ENCODE measurements around the gene LRCH2. TPM values are rescaled to one million over a fixed set of nuclear protein-coding genes. Genes with fewer than 3 reads are reported as not detected.

Gene LRCH2
- total RNA-seq: not detected
- polyA plus RNA-seq: not detected

GRCh38 chrX:115233497-115234455 lies at the start of gene LRCH2:
Gene LRCH2, minus strand, starts transcription at chrX:115234096. Its CDS starts 55 bp downstream, at chrX:115234041.
- H3K9me3 Mint-ChIP-seq: peaks cover 0 to 1% (median 0%) of the 10 kb centered on the region in 7 donors
- Histone ChIP-seq H3K27ac (ENCODE audit: insufficient read depth, low read length, poor library complexity, severe bottlenecking) (no peak within 1 kb of the TSS), H3K9me3 (ENCODE audit: control insufficient read depth in 2 of 2, low read length in 2 of 2) (no peaks in the 10 kb centered on the region), H3K4me3 (ENCODE audit: low read depth, low read length) (no peak within 1 kb of the TSS), H3K27me3 (ENCODE audit: control insufficient read depth, insufficient read depth, low read length) (no peaks in the 10 kb centered on the region), H3K4me1 (ENCODE audit: control insufficient read depth, insufficient read depth, low read length, poor library complexity, severe bottlenecking) (no peaks in the 10 kb centered on the region), H3K36me3 (ENCODE audit: control insufficient read depth, insufficient read depth, low read length) (no peaks in the 10 kb centered on the region)
- no peaks in the 10 kb centered on the region for H3K27me3 Mint-ChIP-seq
- no peak for DNase-seq
- ATAC-seq (ENCODE audit: low read depth in 2 of 2): no peak
- no peaks in the 10 kb centered on the region for H3K4me1 Mint-ChIP-seq
- no peak within 1 kb of the TSS for H3K27ac Mint-ChIP-seq
- no peaks in the 10 kb centered on the region for H3K36me3 Mint-ChIP-seq
- H3K4me3 Mint-ChIP-seq: no peak within 1 kb of the TSS

- no peaks in the 10 kb centered on the region for H3K4me1 Mint-ChIP-seq
- no peaks in the 10 kb centered on the region for H3K27me3 Mint-ChIP-seq
- H3K9me3 Mint-ChIP-seq: peaks cover 0 to 4% (median 0%) of the 10 kb centered on the region in 7 donors
- no peak for ATAC-seq (ENCODE audit: low read depth in 2 of 2)
- H3K4me3 Mint-ChIP-seq: no peak overlapping the region
- no peaks in the 10 kb centered on the region for H3K36me3 Mint-ChIP-seq
- no peaks in the 10 kb centered on the region for H3K27me3 ChIP-seq (ENCODE audit: control insufficient read depth, insufficient read depth, low read length)
- no peaks in the 10 kb centered on the region for H3K4me1 ChIP-seq (ENCODE audit: control insufficient read depth, insufficient read depth, low read length, poor library complexity, severe bottlenecking)
- H3K4me3 ChIP-seq (ENCODE audit: low read depth, low read length): no peak overlapping the region
- no peak overlapping the region for H3K27ac Mint-ChIP-seq
- no peak for DNase-seq
- no peaks in the 10 kb centered on the region for H3K9me3 ChIP-seq (ENCODE audit: control insufficient read depth in 2 of 2, low read length in 2 of 2)
- no peaks in the 10 kb centered on the region for H3K36me3 ChIP-seq (ENCODE audit: control insufficient read depth, insufficient read depth, low read length)
- no peak overlapping the region for H3K27ac ChIP-seq (ENCODE audit: insufficient read depth, low read length, poor library complexity, severe bottlenecking)
These were observed 35.3 kb upstream of the LRCH2 start for GRCh38 chrX:115269051-115269683.

GRCh38 chrX:115268421-115268820 lies 34.5 kb upstream of the LRCH2 start:
- Mint-ChIP-seq H3K27me3 (no peaks in the 10 kb centered on the region), H3K4me1 (no peaks in the 10 kb centered on the region), H3K36me3 (no peaks in the 10 kb centered on the region), H3K4me3 (no peak overlapping the region), H3K9me3 (peaks cover 0 to 4% (median 0%) of the 10 kb centered on the region in 7 donors), H3K27ac (no peak overlapping the region)
- ATAC-seq (ENCODE audit: low read depth in 2 of 2) (no peak), DNase-seq (peak in 1 of 3 donors; percentile 1)
- no peaks in the 10 kb centered on the region for H3K36me3 ChIP-seq (ENCODE audit: control insufficient read depth, insufficient read depth, low read length)
- H3K4me3 ChIP-seq (ENCODE audit: low read depth, low read length): no peak overlapping the region
- H3K9me3 ChIP-seq (ENCODE audit: control insufficient read depth in 2 of 2, low read length in 2 of 2): no peaks in the 10 kb centered on the region
- no peaks in the 10 kb centered on the region for H3K27me3 ChIP-seq (ENCODE audit: control insufficient read depth, insufficient read depth, low read length)
- no peaks in the 10 kb centered on the region for H3K4me1 ChIP-seq (ENCODE audit: control insufficient read depth, insufficient read depth, low read length, poor library complexity, severe bottlenecking)
- no peak overlapping the region for H3K27ac ChIP-seq (ENCODE audit: insufficient read depth, low read length, poor library complexity, severe bottlenecking)

DNA sequence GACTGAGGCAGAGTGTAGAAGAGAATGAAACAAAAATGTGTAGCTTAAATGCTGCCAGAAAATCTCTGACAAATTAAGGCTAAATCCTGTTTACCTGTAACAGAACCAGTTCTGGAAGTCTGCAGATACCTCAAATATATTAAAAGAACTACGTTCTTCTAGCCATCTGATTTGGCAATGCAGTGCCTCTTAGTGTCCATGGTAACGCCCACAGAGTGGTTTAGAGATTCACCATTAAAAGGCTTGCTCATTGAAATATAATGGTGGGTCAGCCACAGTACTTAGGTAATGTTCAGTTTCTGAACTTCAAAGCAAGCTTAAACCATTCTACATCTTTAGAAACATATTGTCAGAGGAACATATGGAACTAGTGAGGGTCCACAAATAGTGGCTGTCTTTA lies 32.4 kb upstream of the LRCH2 start:
- DNase-seq (no peak), ATAC-seq (ENCODE audit: low read depth in 2 of 2) (no peak)
- Mint-ChIP-seq H3K4me1 (no peaks in the 10 kb centered on the region), H3K4me3 (no peak overlapping the region), H3K27me3 (no peaks in the 10 kb centered on the region), H3K27ac (no peak overlapping the region), H3K9me3 (peaks cover 0 to 4% (median under 1%) of the 10 kb centered on the region in 7 donors), H3K36me3 (no peaks in the 10 kb centered on the region)
- no peak overlapping the region for H3K27ac ChIP-seq (ENCODE audit: insufficient read depth, low read length, poor library complexity, severe bottlenecking)
- no peaks in the 10 kb centered on the region for H3K36me3 ChIP-seq (ENCODE audit: control insufficient read depth, insufficient read depth, low read length)
- no peaks in the 10 kb centered on the region for H3K4me1 ChIP-seq (ENCODE audit: control insufficient read depth, insufficient read depth, low read length, poor library complexity, severe bottlenecking)
- no peaks in the 10 kb centered on the region for H3K9me3 ChIP-seq (ENCODE audit: control insufficient read depth in 2 of 2, low read length in 2 of 2)
- H3K27me3 ChIP-seq (ENCODE audit: control insufficient read depth, insufficient read depth, low read length): no peaks in the 10 kb centered on the region
- no peak overlapping the region for H3K4me3 ChIP-seq (ENCODE audit: low read depth, low read length)

GRCh38 chrX:115264009-115264408 lies 30.1 kb upstream of the LRCH2 start:
- Histone ChIP-seq H3K9me3 (ENCODE audit: control insufficient read depth in 2 of 2, low read length in 2 of 2) (no peaks in the 10 kb centered on the region), H3K4me1 (ENCODE audit: control insufficient read depth, insufficient read depth, low read length, poor library complexity, severe bottlenecking) (no peaks in the 10 kb centered on the region), H3K4me3 (ENCODE audit: low read depth, low read length) (no peak overlapping the region), H3K27me3 (ENCODE audit: control insufficient read depth, insufficient read depth, low read length) (no peaks in the 10 kb centered on the region), H3K27ac (ENCODE audit: insufficient read depth, low read length, poor library complexity, severe bottlenecking) (no peak overlapping the region), H3K36me3 (ENCODE audit: control insufficient read depth, insufficient read depth, low read length) (no peaks in the 10 kb centered on the region)
- Mint-ChIP-seq H3K36me3 (no peaks in the 10 kb centered on the region), H3K4me1 (no peaks in the 10 kb centered on the region), H3K9me3 (peaks cover 0 to 4% (median 0%) of the 10 kb centered on the region in 7 donors), H3K27me3 (no peaks in the 10 kb centered on the region), H3K4me3 (no peak overlapping the region), H3K27ac (no peak overlapping the region)
- DNase-seq: no peak
- ATAC-seq (ENCODE audit: low read depth in 2 of 2): no peak

GRCh38 chrX:115261148-115261547 lies 27.3 kb upstream of the LRCH2 start:
- Histone ChIP-seq H3K9me3 (ENCODE audit: control insufficient read depth in 2 of 2, low read length in 2 of 2) (no peaks in the 10 kb centered on the region), H3K27ac (ENCODE audit: insufficient read depth, low read length, poor library complexity, severe bottlenecking) (no peak overlapping the region), H3K4me1 (ENCODE audit: control insufficient read depth, insufficient read depth, low read length, poor library complexity, severe bottlenecking) (no peaks in the 10 kb centered on the region), H3K4me3 (ENCODE audit: low read depth, low read length) (no peak overlapping the region), H3K36me3 (ENCODE audit: control insufficient read depth, insufficient read depth, low read length) (no peaks in the 10 kb centered on the region), H3K27me3 (ENCODE audit: control insufficient read depth, insufficient read depth, low read length) (no peaks in the 10 kb centered on the region)
- ATAC-seq (ENCODE audit: low read depth in 2 of 2) (no peak), DNase-seq (no peak)
- Mint-ChIP-seq H3K9me3 (peaks cover 0 to 6% (median 0%) of the 10 kb centered on the region in 7 donors), H3K27ac (no peak overlapping the region), H3K4me1 (no peaks in the 10 kb centered on the region), H3K27me3 (no peaks in the 10 kb centered on the region), H3K4me3 (no peak overlapping the region), H3K36me3 (no peaks in the 10 kb centered on the region)

DNA sequence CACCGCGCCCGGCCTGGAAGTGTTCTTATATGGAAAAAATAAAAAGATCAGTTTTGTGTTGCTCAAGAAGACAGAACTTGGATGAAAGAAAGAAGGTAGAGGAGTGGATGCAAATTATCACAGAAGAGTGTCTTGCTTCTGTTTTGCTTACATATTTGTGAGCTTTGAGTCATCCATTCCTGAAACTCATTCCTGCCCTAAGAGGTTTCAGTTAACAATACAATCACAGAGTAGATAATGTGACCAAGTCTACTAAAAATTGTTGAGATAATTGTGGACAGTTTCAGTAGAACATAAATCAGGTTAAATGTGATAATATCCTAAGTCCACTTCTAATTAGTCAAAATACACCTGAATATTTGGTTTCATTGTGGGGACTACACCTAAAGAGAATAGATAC lies 26.4 kb upstream of the LRCH2 start:
- Mint-ChIP-seq H3K27me3 (no peaks in the 10 kb centered on the region), H3K4me3 (no peak overlapping the region), H3K9me3 (peaks cover 0 to 6% (median 0%) of the 10 kb centered on the region in 7 donors), H3K27ac (no peak overlapping the region), H3K4me1 (no peaks in the 10 kb centered on the region), H3K36me3 (no peaks in the 10 kb centered on the region)
- ATAC-seq (ENCODE audit: low read depth in 2 of 2) (no peak), DNase-seq (no peak)
- Histone ChIP-seq H3K27me3 (ENCODE audit: control insufficient read depth, insufficient read depth, low read length) (no peaks in the 10 kb centered on the region), H3K27ac (ENCODE audit: insufficient read depth, low read length, poor library complexity, severe bottlenecking) (no peak overlapping the region), H3K36me3 (ENCODE audit: control insufficient read depth, insufficient read depth, low read length) (no peaks in the 10 kb centered on the region), H3K9me3 (ENCODE audit: control insufficient read depth in 2 of 2, low read length in 2 of 2) (no peaks in the 10 kb centered on the region), H3K4me1 (ENCODE audit: control insufficient read depth, insufficient read depth, low read length, poor library complexity, severe bottlenecking) (no peaks in the 10 kb centered on the region), H3K4me3 (ENCODE audit: low read depth, low read length) (no peak overlapping the region)
